GM19438 (cell line): Measurements from ENCODE around the gene ADAMTS2.
"Not testable (repeated sequence)": the region's sequence is repeated elsewhere in the genome, so short reads cannot be mapped to it uniquely, and the experiment has no call there.

Experiments
- ATAC-seq: cut with Tn5 transposase; IDR thresholded peaks from one replicate; pipeline ENCODE4 v1.9.1; 2021; ENCODE audit warnings: low read depth; ENCODE audit not compliant: unreplicated experiment

ADAMTS2 gene

DNA sequence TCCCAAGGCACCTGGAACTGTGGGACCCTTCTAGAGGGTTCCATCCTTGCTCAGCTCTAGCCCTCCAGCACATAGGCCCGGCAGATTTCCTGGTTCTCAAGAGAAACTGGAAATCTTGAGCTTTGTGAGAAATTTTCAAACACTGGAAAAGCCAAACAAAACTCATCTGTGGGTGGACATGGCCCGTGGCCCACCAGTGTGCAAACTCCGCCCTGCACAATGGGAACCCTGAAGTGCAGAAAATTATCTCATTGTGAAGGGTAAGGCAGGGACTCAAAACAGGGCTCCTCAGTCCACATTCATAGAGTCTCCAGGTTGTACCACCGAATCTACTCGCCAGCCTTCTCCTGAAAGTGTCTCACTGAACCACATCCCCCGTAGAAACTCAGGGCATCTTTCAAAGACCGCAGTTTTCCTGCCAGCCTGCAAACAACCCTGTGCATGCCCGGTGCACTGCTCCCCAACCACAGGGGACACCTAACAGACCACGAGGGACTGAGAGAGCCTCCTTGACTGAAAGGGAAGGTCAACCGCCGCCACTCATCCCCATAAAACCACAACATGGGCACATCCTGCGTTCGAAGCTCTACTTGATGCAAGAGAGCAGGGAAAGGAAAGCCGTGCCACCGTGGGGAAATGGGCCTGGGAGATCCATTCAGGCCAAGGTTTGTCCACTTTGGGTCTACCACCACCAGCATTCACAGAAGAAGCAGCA lies 18.1 kb downstream of the ADAMTS2 start:
- no peak for ATAC-seq

DNA sequence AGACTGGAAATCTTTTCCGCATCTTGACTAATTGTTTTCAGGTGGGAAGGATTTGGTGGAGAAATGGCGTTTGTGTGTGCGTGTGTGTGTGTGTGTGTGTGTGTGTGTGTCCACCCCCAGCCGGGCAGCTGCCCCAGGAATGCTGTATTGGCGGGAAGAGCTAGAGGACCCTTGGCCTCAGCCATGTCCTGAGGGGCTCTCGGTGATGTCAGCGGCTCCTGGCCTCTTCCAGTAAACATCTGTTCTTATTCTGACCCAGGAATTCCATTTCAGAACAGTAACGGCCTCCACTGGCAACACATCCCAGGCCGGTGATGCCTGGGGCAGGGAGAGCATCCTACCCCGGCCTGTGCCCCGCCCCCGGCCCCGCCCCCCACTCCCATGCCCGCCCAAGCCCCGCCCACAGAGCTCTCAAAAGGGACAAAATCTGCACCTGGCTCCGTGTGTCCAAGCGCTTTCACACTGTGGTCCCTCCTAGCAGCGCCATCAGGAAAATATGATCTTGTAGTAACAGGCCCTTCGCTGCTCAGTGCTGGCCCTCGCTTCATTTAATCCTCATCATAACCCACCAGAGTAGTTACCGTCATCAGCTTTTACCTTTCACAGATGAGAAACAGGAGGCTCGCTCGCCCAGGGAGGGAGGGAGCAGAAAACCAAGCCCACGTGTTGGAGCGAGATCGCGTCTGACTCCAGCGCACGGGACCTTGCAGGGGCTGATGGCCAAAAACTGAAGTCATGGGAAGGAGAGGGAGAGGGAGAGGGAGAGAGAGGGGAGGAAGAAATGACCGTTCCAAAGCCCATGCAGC lies 18.9 kb downstream of the ADAMTS2 start:
- no peak for ATAC-seq

DNA sequence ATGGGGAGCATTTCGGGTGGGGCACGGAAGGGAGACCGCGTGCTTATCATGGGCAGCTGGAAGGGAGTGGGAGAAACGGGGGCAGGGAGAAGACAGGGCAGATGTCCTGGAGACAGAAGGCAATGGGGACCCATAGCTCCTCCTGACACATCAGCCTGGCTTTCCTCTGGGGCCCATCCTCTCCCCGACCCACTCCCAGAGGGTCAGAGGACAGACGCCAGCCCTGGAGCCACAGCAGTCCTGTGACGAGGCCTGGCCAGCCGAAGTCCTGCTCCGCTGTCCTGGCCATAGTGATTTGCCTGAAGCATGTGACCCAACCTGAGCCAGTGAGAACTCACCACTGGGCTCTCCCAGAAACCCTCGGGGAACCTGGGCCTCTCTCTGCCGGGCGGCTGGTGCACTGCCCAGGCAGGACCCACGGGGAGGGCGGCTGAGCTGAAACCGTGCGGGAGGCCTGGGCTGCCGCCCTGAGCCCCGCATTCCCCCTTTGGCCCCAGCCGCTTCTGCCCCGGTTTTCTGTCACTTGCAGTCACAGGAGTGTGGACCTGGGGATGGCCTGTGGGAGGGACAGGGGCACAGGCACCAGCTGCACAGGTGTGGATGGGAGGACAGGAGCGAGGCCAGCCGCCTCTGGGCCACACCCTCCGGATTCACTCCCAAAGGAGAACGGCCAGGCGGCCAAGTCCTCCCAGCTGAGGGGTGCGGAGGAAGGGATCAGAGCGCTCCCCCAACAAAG lies 19.8 kb downstream of the ADAMTS2 start:
- ATAC-seq = no peak

DNA sequence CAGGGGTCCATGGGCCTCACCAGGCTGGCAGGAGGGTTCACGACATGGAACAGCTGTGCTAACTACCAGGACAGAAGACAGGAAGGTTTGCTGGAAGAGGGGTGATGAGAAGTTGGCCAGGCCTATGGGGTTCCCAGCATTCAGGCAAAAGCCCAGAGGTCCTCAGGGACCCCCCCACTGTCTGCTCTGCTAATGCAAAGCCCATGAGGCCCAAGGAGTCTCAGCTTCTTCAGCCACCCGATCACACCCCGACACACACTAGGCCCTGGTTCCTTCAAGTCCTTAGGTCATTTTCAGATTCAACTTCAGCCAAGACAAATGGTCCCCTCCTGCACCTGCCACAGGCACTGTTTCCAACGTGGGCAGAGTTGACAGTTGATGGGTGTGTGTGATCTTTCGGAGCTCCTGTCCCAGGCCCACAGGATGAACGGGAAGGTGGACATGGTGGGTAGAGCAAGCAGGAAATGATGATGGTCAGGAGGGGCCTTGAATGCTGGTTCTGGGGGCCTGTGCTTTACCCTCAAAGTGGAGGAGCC lies 20.4 kb downstream of the ADAMTS2 start:
- no peak for ATAC-seq

DNA sequence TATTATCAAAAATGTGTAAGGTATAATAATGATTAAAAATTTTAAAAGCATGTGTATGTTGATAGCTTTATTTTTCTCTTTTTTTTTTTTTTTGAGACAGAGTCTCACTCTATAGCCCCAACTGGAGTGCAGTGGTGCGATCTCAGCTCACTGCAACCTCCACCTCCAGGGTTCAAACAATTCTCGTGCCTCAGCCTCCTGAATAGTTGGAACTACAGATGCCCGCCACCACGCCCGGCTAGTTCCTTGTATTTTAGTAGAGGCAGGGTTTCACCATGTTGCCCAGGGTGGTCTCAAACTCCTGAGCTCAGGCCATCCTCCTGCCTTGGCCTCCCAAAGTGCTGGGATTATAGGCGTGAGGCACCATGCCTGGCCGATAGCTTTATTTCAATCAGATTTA lies 20.9 kb downstream of the ADAMTS2 start:
- ATAC-seq = not testable (repeated sequence)

DNA sequence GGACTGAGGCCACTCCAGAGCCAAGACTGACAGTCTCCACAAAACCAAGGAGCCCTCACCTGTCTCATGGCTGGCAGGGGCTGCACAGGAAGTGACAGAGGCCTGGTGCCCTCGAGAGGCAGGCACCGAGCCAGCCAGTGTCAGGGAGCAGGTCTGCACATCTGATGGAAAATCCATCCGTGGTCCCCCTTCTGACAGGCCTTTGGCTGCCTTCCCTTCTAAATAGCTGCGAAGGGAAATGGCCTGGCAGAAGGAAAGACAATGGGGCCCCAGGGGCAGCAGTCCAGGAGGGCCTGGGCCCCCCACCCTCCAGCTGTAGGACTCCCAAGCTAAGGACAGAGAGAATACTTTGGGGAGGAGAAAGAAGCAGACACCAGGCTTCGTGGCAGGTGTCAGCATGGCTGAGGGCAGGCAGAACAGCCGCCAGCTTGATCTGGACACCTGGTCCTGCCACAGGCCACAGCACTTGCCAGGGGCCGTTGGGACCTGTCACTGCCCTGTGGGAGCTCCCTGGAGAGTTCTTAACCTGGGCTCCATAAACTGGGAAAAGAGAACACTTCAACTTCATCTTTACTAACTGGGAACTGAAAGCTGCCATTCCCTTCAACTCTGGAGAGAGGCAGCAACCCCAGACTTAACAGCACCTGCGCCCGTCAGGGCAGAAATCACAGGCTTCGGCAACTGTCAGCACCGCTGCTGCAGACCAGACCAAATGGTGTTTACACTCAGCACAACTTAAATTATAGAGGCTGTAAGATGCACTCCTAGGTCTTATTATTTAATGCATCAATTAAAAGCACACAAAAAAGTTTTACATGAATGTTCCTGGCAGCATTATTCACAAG lies 22.0 kb downstream of the ADAMTS2 start:
- no peak for ATAC-seq

DNA sequence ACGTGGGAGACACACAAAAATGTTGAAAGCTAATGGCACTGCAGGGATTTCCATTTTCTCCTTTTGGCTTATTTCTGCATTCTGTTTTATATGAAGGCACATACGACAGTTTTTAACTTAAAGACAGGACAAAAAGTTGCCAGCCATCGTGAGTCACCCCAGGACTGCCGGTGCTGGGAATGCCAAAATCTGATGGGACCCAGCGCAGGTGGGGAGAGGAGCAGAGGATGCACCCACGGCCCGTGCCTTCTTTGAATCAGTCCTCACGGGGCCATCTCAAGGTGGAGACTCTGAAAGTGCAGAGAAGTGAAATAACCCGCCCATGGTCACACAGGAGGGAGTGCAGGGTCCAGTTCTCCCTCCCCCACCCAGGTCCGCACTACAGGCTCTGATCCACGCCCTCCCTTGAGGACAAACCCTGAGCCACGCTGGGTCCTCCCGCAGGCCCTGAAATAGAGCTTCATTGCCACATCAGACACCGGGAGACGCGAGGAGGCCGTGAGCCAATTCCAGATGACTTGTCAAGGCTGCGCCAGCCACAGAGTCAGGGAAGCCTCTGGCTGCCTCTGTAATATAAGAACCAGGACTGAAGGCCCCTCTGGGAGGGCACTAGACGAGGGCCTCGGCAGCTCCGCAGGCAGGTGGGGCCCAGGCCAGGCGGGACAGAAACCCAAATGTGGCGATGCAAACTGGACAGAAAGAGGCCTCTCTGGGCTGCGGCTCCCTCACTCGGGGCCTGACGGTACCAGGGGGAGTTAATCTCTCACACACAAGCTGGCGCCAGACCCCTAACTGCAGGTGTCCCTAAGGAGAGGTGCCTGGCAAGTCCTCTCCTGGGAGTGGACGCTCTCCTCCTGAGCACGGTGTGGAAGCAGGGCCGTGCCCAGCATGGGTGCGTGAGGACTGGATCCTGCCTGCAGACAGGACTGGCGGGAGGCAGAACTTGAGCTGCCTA lies 22.9 kb downstream of the ADAMTS2 start:
- no peak for ATAC-seq

DNA sequence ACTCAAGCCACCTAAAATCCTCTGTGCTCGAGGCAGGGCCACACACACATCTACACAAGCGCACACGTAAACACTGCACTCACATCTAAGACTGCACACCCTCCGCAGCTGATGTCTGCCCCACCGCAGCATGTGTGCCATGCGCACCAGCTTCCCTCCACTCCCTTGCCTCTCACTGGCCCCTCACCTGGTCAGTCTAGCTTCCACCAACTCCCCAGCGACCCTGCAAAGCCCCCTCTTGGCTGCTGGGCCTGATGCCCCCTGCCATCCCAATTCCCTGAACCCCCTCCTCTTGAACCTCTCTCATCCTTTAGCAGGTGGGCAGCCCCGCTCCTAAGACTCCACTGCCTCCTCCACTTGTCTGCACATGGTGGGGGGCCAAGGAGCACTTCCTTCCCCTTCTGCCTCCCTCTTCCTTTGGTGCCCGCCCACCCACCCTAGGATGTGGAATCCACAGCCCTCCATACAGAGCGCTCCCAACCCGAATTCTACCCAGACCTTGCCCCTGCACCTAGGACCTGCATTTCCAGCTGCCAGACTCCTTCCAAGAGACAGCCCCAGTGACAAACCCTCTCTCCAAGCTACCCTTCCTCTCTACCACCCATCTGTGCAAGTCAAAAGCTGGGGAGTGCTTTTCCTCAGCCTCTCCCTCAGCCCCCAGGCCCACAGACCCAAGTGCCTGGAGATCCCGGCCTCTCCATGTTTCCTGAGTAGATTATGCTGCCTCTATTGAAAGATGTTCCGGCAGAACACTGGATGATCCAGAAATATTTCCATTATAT lies 23.9 kb downstream of the ADAMTS2 start:
- ATAC-seq = no peak

DNA sequence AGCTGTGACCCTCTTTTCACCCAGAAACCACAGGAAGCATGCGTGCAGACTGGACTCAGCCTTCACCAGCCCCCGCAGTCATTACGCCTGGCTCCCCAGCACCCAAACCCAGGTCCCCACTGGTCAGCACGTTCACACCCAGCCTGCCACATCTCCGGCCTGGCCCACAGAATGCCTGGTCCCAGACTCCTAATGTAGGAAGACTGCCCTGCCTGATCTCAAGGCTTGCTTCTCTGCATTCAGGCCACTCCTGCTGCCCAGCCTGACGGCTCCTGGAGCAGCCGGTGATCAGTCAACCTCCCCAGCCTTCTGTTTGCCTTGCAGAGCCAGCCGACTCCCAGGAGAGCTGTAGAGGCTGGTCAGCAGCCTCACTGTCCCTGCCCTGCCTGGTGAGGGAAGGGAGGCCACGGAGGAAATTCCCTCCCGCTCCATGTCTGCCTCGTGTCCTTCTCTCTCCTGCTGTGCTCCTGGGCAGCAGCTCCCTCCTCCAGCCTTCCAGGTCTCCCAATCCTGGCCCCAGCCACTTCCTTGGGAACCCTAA lies 25.4 kb downstream of the ADAMTS2 start:
- ATAC-seq = no peak

DNA sequence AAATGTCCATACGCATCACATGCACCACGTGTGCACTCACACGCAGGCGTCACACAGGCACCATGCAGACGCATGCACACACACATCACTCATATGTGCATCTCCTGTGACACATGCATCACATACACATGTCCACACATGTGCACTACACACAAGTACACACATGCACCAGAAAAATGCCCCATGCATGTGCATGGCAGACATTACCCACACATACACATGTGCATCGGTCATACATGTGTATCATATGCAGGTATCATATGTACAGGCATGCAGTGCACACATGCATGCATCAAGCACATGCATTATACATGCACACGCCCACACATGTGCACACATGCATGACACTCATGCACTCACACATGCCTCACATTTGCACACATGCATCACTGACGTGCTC lies 26.1 kb downstream of the ADAMTS2 start:
- ATAC-seq = no peak

DNA sequence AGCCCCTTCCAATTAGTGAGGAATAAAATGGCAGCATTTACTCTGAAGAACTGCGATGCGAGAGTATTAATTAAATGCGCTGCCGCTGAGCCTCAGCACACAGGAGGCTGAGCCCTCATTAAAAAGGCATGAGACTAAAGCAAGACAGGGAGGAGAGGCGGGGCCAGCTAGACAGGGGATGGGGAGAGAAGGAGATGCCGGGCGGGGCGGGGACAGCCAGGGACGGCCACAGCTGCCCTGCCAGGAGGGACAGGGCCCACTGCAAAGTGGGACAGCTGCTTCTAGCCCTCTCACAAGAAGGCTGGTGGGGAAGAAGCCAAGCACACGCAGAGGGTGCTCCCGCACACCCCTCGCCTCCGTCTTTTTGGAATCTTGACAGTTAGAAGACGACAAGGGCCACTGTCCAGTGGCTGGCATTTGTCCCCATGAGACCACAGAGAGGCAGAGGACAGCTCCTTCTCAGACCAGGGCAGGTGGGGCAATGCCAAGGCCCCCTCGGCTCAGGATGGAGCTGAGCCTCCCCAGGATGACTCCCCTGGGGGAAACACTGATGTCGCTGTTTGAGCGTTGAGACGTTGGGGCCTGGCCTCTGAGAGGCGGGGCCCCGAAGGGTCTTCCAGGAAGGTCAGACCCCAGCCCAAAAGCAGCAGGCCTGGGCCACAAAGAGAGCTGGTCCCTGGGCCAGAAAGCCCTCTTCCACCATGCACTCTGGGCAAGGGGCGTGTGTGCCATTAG lies 26.9 kb downstream of the ADAMTS2 start:
- no peak for ATAC-seq

DNA sequence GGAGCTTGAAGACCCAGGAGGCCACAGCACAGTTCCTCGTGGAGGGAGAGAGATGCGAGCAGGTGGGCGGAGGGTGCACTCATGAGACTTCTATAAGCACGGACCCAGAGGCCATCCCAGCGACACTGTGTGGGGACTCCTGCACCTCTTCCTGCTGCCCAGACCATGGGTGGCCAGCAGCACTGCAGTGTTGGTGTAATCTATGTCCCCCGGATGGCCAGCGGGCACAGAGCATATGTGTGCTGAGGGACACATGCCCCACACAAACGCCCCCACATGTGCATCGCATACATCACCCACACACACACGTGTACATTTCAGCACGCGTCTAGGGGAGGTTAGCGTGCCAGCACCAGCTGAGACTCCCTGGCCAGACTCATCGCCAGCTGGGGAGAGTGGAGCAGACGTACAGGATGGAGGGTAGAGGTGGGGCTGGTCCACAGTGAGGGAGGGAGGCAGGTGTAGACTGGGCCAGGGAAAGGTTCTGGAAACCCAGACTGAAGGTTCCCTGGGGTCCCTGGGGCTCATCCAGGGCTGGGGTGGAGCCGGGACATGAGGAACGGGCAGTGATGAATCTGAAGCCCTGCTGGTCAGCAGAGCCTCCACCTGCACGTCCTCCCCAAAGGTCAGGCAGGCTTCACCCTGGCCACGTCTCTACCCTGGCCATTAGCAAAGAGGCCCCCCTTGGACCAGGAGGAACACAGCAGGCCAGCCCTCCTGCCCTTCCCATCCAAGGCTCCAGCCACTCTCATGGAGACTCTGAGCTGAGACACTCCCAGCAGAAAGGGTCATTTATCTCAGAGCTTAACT lies 27.6 kb downstream of the ADAMTS2 start:
- no peak for ATAC-seq

DNA sequence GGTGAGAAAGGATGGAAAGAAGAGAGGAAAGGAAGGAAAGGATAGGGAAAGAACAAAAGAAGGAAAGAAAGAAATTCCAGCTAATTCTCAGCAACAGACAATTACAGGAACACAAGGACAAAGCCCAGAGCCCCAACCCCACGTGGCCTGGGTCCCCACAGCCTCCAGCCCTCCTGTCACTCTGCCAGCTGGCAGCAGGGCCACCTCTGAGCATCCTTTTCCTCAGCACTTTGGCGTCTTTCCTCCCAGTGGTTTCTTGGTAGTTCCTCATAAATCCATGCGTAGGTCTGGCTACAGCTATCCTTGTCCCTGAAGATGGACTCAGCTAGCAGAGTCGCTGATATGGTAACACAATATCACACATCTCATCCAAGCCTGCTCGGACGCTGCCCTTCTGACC lies 28.3 kb downstream of the ADAMTS2 start:
- ATAC-seq = no peak

DNA sequence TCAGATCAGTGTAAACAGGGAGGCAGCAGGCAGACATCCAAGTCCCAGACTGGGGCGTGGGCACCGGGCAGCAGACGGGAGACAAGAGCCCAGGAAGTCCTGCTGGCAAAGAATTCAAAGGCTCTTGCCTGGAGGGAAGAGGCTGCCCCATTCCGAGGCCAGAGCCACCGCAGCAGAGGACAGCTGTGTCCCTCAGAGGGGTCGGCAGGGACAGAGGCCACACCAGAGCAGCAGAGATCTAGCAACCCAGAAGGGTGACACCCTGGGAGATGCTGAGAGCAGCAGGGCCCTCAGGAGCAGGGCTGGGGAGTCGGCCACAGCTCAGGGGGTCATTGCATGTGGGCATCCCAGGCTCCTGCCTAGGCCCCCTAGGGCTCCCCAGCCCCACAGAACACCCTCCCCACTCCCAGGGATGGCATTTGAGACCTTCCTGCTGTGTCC lies 29.1 kb downstream of the ADAMTS2 start:
- no peak for ATAC-seq

DNA sequence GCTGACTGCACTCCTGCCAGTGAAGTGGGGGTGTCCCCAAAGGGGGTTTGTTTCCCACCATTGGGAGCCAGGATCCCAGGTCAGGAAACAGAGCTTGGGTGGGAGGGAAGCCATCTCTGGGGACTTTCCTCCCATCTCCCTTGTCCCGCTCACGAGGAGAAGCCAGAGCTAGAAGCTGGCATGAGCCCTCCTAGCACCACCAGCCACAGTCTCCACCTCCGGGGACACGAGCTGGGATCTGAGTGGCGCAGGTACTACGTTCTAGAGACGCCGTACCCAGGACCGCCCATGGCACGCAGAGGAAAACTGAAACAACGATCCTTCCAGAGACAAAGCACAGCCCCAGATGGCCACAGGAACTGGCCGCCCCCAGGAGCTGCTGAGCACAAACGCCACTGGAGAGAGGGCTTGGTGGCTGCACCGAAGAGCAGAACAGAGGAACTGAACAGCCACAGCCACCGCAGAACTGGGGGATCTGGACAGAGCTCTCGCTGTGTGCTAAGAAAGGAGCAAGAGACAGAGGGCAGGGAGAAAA lies 29.8 kb downstream of the ADAMTS2 start:
- no peak for ATAC-seq

DNA sequence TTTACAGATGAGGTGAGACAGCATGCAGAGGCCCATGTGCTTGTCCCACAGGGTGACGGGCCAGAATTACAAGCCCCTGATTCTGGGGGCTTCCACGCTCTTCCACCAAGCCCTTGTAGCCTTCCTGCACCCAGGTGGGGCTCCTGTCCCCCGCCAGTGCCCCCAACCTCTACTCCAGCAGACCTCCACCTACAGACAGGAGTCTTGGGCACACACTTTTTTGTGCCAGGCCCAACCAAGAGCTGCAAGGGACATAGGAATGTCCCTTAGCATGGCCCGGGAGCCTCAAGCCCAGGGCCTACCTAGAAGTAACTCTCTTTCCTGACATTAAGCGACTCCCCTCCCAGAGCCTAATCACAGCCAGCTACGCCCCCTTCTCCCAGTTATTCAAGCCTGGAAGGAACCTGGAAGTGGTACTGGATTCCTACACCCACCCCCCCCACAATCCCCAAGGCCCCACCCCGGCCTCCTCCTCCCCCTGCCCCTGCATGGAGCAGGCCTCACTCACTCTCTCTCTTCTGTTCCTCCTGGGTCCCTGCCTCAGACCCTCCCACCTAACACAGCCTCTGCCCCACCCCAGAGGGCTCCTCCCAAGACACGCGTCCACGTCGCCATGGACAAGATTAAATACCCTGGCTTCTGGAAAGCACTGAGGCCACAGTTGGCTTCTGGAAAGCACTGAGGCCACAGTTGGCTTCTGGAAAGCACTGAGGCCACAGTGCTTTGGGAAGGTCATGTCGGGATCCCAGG lies 30.5 kb downstream of the ADAMTS2 start:
- no peak for ATAC-seq
